Measurements from ENCODE around the gene LRRTM4.
A peak's percentile ranks its signal among the peaks of the same experiment; 100 is the strongest.
"Not testable (repeated sequence)": the region's sequence is repeated elsewhere in the genome, so short reads cannot be mapped to it uniquely, and the experiment has no call there.

Gene LRRTM4

GRCh38 chr2:77169426-77169825 is 352.8 kb downstream of the LRRTM4 start:
- in situ Hi-C loops (cut with HindIII; ENCODE audit: low pct_unique_long_range_greater_than_20kb, low sequenced_read_pairs): no loop called here
- no peak for TF ChIP-seq JUND (IDR thresholded peaks at IDR 0.05; ENCODE audit: low read depth)
- no peak for DNase-seq (ENCODE audit: low read depth in 1 of 2, low spot score in 1 of 2)

GRCh38 chr2:77164021-77164420 is 358.2 kb downstream of the LRRTM4 start:
- in situ Hi-C loops (cut with HindIII; ENCODE audit: low pct_unique_long_range_greater_than_20kb, low sequenced_read_pairs): not testable (repeated sequence)

GRCh38 chr2:77161009-77161408 is 361.2 kb downstream of the LRRTM4 start:
- DNase-seq (ENCODE audit: low read depth in 1 of 2, low spot score in 1 of 2): peak in 1 of 2 experiments; percentile 1
- TF ChIP-seq JUND (IDR thresholded peaks at IDR 0.05; ENCODE audit: low read depth): no peak
- in situ Hi-C loops (cut with HindIII; ENCODE audit: low pct_unique_long_range_greater_than_20kb, low sequenced_read_pairs): no loop called here

More at GRCh38 chr2:77164021-77164420, 358.2 kb downstream of the LRRTM4 start:
- DNase-seq (ENCODE audit: low read depth in 1 of 2, low spot score in 1 of 2): not testable (repeated sequence)

- in situ Hi-C loops (cut with HindIII; ENCODE audit: low pct_unique_long_range_greater_than_20kb, low sequenced_read_pairs): no loop called here
- DNase-seq (ENCODE audit: low read depth in 1 of 2, low spot score in 1 of 2): no peak
- TF ChIP-seq JUND (IDR thresholded peaks at IDR 0.05; ENCODE audit: low read depth): no peak
Measured at GRCh38 chr2:77156599-77156998, 365.6 kb downstream of the LRRTM4 start.

- no peak for DNase-seq (ENCODE audit: low read depth in 1 of 2, low spot score in 1 of 2)
- no peak for TF ChIP-seq JUND (IDR thresholded peaks at IDR 0.05; ENCODE audit: low read depth)
- in situ Hi-C loops (cut with HindIII; ENCODE audit: low pct_unique_long_range_greater_than_20kb, low sequenced_read_pairs): no loop called here
Measured at GRCh38 chr2:77155511-77155910, 366.7 kb downstream of the LRRTM4 start.

- DNase-seq (ENCODE audit: low read depth in 1 of 2, low spot score in 1 of 2): no peak
- in situ Hi-C loops (cut with HindIII; ENCODE audit: low pct_unique_long_range_greater_than_20kb, low sequenced_read_pairs): no loop called here
Measured at GRCh38 chr2:77149565-77149964, 372.6 kb downstream of the LRRTM4 start.

GRCh38 chr2:77147153-77147552 is 375.0 kb downstream of the LRRTM4 start:
- in situ Hi-C loops (cut with HindIII; ENCODE audit: low pct_unique_long_range_greater_than_20kb, low sequenced_read_pairs): no loop called here
- no peak for DNase-seq (ENCODE audit: low read depth in 1 of 2, low spot score in 1 of 2)
- no peak for TF ChIP-seq JUND (IDR thresholded peaks at IDR 0.05; ENCODE audit: low read depth)

More at GRCh38 chr2:77149565-77149964, 372.6 kb downstream of the LRRTM4 start:
- TF ChIP-seq JUND (IDR thresholded peaks at IDR 0.05; ENCODE audit: low read depth): no peak

- DNase-seq (ENCODE audit: low read depth in 1 of 2, low spot score in 1 of 2): no peak
- in situ Hi-C loops (cut with HindIII; ENCODE audit: low pct_unique_long_range_greater_than_20kb, low sequenced_read_pairs): no loop called here
- no peak for TF ChIP-seq JUND (IDR thresholded peaks at IDR 0.05; ENCODE audit: low read depth)
Measured at GRCh38 chr2:77144772-77145171, 377.4 kb downstream of the LRRTM4 start.

GRCh38 chr2:77142141-77142540 is 380.0 kb downstream of the LRRTM4 start:
- TF ChIP-seq JUND (IDR thresholded peaks at IDR 0.05; ENCODE audit: low read depth): no peak
- in situ Hi-C loops (cut with HindIII; ENCODE audit: low pct_unique_long_range_greater_than_20kb, low sequenced_read_pairs): no loop called here
- DNase-seq (ENCODE audit: low read depth in 1 of 2, low spot score in 1 of 2): no peak

- in situ Hi-C loops (cut with HindIII; ENCODE audit: low pct_unique_long_range_greater_than_20kb, low sequenced_read_pairs); DNase-seq (ENCODE audit: low read depth in 1 of 2, low spot score in 1 of 2): not testable (repeated sequence)
Measured at GRCh38 chr2:77128479-77128878, 393.7 kb downstream of the LRRTM4 start.

GRCh38 chr2:77127345-77127744 is 394.8 kb downstream of the LRRTM4 start:
- in situ Hi-C loops (cut with HindIII; ENCODE audit: low pct_unique_long_range_greater_than_20kb, low sequenced_read_pairs): no loop called here
- no peak for DNase-seq (ENCODE audit: low read depth in 1 of 2, low spot score in 1 of 2)
- no peak for TF ChIP-seq JUND (IDR thresholded peaks at IDR 0.05; ENCODE audit: low read depth)

- in situ Hi-C loops (cut with HindIII; ENCODE audit: low pct_unique_long_range_greater_than_20kb, low sequenced_read_pairs): no loop called here
- no peak for DNase-seq (ENCODE audit: low read depth in 1 of 2, low spot score in 1 of 2)
- TF ChIP-seq JUND (IDR thresholded peaks at IDR 0.05; ENCODE audit: low read depth): no peak
Measured at GRCh38 chr2:77121518-77121917, 400.7 kb downstream of the LRRTM4 start.

- no peak for DNase-seq (ENCODE audit: low read depth in 1 of 2, low spot score in 1 of 2)
- no peak for TF ChIP-seq JUND (IDR thresholded peaks at IDR 0.05; ENCODE audit: low read depth)
- in situ Hi-C loops (cut with HindIII; ENCODE audit: low pct_unique_long_range_greater_than_20kb, low sequenced_read_pairs): no loop called here
Measured at GRCh38 chr2:77119333-77119732, 402.8 kb downstream of the LRRTM4 start.

GRCh38 chr2:77108915-77109314 is 413.3 kb downstream of the LRRTM4 start:
- in situ Hi-C loops (cut with HindIII; ENCODE audit: low pct_unique_long_range_greater_than_20kb, low sequenced_read_pairs): no loop called here
- no peak for DNase-seq (ENCODE audit: low read depth in 1 of 2, low spot score in 1 of 2)
- no peak for TF ChIP-seq JUND (IDR thresholded peaks at IDR 0.05; ENCODE audit: low read depth)

Data from T47D (cell line).